A673 (cell line): ENCODE results near the gene TMEM95.

Experiments used
- CTCF ChIP-seq: fragments of 300-800, 200-600 bp; sonication (generic); conservative IDR thresholded peaks from 2 replicates; pipeline ENCODE4 v1.5.1; 2017; ENCODE audit warnings: low read depth, mild to moderate bottlenecking, antibody characterized with exemption, low read length, moderate library complexity, mixed read lengths
- EZH2 ChIP-seq: fragments of 200-600 bp; sonication (generic); IDR thresholded peaks from 2 replicates; pipeline ENCODE4 v1.6.1; 2017; ENCODE audit warnings: borderline replicate concordance, low read depth, mild to moderate bottlenecking, mixed read lengths, antibody characterized with exemption, low read length; ENCODE audit not compliant: poor library complexity, severe bottlenecking

- TF ChIP-seq CTCF: peak; percentile 50
- no peak for TF ChIP-seq EZH2
These were observed 39.7 kb downstream of the TMEM95 start, which contains the start of gene PLSCR3 for GRCh38 chr17:7394452-7395191.
